Right atrium auricular region (tissue), 2 donors: ENCODE data around the gene DPF3. TPM values are rescaled to one million over a fixed set of nuclear protein-coding genes. Genes with fewer than 3 reads are reported as not detected.

Experiments used
- DNase-seq: peaks from one replicate; pipeline ENCODE4 v3.0.0-alpha.2; 2019; ENCODE audit warnings: low spot score
- H3K27ac ChIP-seq, 2 donors: fragments of 200-600 bp; sonication (generic); 1 replicate in 1 of 2; 2 replicates in 1 of 2; pipeline ENCODE4 v1.5.1; 2016 to 2019
- H3K27me3 ChIP-seq, 2 donors: fragments of 200-600 bp; sonication (generic); one replicate each; pipeline versions ENCODE4 v1.5.1 to v1.6.0; 2017 to 2019
- H3K36me3 ChIP-seq: fragments of 200-600 bp; sonication (generic); one replicate; pipeline ENCODE4 v1.5.1; 2016
- H3K4me1 ChIP-seq, 2 donors: fragments of 200-600 bp; sonication (generic); one replicate each; pipeline versions ENCODE4 v1.5.1 to v1.6.0; 2017 to 2019
- H3K4me3 ChIP-seq, 2 donors: fragments of 200-600 bp; sonication (generic); 1 replicate in 1 of 2; 2 replicates in 1 of 2; pipeline ENCODE4 v1.5.1; 2017 to 2019; ENCODE audit warnings: mild to moderate bottlenecking in 1 of 2, moderate library complexity in 1 of 2
- H3K9me3 ChIP-seq, 2 donors: fragments of 200-600 bp; sonication (generic); one replicate each; pipeline ENCODE4 v1.5.1; 2019
- total RNA-seq, 2 donors: library from RNA; depleted of rRNA; stranded (reverse); fragments of >200 nt; gene quantifications; one replicate each; pipeline ENCODE4 v1.1.0, GENCODE V29; 2016
- TF ChIP-seq, protein P1 (sequence below), 2 donors: fragments of 200-600 bp; sonication (generic); IDR thresholded peaks; one replicate each; pipeline ENCODE4 v1.5.1; 2019; ENCODE audit warnings: antibody characterized with exemption in 2 of 2

Gene DPF3
- total RNA-seq, 2 donors from 2014 or later = 14.7 to 26.6 TPM

DNA sequence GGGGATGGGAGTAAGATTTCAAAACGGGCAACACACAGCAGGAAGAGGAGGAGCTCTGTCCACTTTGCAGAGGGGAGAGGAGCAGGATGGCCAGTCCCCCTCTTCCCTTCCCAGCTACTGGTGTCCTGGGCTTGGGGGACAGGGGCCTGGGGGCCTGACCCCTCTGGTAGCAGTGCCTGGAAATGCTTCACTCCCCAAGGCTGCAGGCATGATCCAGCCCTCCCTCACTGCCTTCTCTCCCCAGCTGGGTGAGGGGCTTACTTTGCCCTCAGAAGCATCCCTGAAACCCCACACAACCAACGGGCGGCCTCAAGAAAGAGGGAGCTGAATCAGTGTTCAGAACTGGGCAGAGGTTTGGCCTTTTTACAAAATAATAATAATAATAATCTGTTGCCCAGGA lies 279.5 kb downstream of the DPF3 start:
- TF ChIP-seq, protein P1, sequence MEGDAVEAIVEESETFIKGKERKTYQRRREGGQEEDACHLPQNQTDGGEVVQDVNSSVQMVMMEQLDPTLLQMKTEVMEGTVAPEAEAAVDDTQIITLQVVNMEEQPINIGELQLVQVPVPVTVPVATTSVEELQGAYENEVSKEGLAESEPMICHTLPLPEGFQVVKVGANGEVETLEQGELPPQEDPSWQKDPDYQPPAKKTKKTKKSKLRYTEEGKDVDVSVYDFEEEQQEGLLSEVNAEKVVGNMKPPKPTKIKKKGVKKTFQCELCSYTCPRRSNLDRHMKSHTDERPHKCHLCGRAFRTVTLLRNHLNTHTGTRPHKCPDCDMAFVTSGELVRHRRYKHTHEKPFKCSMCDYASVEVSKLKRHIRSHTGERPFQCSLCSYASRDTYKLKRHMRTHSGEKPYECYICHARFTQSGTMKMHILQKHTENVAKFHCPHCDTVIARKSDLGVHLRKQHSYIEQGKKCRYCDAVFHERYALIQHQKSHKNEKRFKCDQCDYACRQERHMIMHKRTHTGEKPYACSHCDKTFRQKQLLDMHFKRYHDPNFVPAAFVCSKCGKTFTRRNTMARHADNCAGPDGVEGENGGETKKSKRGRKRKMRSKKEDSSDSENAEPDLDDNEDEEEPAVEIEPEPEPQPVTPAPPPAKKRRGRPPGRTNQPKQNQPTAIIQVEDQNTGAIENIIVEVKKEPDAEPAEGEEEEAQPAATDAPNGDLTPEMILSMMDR (IDR thresholded peaks at IDR 0.05) = no peak

DNA sequence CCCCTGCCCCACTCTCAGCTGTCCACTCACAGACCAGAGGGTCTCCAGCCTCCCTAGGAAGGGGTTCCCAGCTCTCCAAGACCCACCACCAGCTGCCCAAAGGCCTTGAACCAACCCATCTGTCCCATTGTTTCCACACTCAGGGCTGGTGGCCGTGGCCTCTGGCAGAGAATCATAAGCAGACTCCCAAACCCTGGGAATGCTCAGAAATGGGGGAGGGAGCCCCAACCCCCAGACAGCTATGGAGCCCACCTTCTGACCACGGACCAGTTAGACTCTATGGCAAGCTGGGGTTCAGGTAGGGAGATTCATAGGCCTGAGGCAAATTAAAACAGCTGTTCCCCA lies 280.0 kb downstream of the DPF3 start:
- Histone ChIP-seq H3K36me3 (no peaks in the 10 kb centered on the region), H3K27me3 (no peaks in the 10 kb centered on the region), H3K9me3 (no peaks in the 10 kb centered on the region), H3K4me1 (peaks cover 0 to 57% of the 10 kb centered on the region in 2 donors), H3K4me3 (no peak overlapping the region), H3K27ac (peak overlapping the region; percentile 58 to 81)
- TF ChIP-seq, protein P1 (IDR thresholded peaks at IDR 0.05) = no peak
- DNase-seq = peak; percentile 54

More for the DNA sequence above, 279.5 kb downstream of the DPF3 start:
- Histone ChIP-seq H3K27ac (peak overlapping the region in 1 of 2 donors; percentile 81), H3K9me3 (no peaks in the 10 kb centered on the region), H3K27me3 (no peaks in the 10 kb centered on the region), H3K4me3 (no peak overlapping the region), H3K36me3 (no peaks in the 10 kb centered on the region), H3K4me1 (peaks cover 0 to 61% of the 10 kb centered on the region in 2 donors)
- peak; percentile 47 for DNase-seq

DNA sequence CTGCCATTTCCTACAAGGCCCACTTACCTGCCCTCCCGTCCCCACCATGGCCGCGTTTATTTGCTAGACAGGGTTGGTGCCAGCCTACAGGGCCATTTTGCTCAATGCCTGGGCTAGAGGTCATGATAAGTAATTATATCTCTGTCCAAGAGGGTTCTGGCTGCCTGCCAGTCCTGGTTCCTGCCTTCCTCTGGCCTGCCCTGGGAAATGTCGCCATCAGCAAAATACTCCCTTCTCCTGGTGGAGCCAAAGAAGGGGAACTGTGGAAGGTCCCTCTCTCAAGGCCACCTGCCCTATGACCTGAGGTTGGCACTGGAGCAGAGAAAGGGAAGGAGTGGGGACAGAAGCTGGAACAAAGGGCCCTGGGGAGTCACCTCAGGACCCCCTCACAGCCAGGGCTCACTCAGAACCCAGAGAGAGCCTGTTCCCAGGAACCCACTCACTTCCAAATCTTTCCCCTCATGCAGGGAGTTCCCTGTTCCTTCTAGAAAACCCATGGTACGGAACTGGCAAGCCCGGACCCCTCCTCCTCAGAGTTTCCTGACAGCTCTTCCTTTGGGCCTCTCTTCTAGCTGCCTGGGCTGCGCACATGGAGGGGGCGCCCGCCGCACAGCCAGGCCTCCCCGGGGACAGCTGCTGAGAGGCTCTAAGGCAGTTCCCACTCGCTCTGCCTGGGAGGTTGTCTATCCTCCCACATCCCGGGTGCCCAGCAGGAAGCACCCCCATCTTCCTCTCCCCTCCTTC lies 280.5 kb downstream of the DPF3 start:
- Histone ChIP-seq H3K4me3 (no peak overlapping the region), H3K4me1 (peaks cover 0 to 51% of the 10 kb centered on the region in 2 donors), H3K36me3 (no peaks in the 10 kb centered on the region), H3K9me3 (no peaks in the 10 kb centered on the region), H3K27ac (peak overlapping the region; percentile 58 to 81), H3K27me3 (no peaks in the 10 kb centered on the region)
- TF ChIP-seq, protein P1 (IDR thresholded peaks at IDR 0.05) = no peak
- peak; percentile 68 for DNase-seq

DNA sequence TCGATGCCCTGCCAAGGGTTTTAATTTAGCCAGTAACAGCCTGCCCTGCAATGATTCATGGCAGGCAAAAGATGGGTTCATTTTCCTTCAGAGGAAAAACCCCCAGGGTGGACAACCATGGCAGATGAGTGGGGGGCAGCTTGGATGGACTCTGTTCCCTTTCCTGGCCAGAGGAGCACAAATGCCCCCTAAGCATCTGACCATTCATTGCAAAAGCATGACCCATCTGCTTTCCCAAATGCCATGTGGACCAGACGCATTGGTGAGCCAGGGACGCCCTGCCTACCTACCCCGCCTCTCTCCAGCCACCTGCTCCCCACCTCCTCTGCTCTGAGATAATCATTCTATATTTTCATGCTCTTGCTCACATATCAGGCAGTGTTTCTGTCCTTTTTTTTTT lies 281.9 kb downstream of the DPF3 start:
- H3K27me3 ChIP-seq = no peaks in the 10 kb centered on the region
- no peaks in the 10 kb centered on the region for H3K9me3 ChIP-seq
- H3K4me3 ChIP-seq = no peak overlapping the region
- no peak for DNase-seq
- H3K4me1 ChIP-seq = peaks cover 0 to 38% of the 10 kb centered on the region in 2 donors
- no peak overlapping the region for H3K27ac ChIP-seq
- TF ChIP-seq, protein P1 (IDR thresholded peaks at IDR 0.05) = no peak
- no peaks in the 10 kb centered on the region for H3K36me3 ChIP-seq

DNA sequence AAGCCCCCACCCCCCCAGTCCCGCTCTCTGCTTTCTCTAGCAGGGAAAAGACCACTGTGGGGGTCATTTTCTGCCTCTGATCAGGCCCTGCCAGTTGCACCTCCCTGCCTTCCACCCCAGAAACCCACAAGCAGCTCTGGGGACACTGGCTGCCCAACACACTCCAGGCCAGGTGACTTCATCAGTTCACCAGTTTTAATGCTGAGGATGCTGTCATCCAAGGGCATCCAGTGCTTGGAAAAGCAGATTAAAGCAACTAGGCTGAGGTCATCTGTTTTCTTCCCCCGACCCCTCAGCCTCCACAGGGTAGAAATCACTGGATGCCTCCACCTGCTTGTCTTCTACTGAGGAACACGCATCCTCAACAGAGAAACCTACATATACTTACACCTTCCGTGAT lies 282.4 kb downstream of the DPF3 start:
- H3K4me3 ChIP-seq = no peak overlapping the region
- no peaks in the 10 kb centered on the region for H3K36me3 ChIP-seq
- no peaks in the 10 kb centered on the region for H3K9me3 ChIP-seq
- no peak for DNase-seq
- no peaks in the 10 kb centered on the region for H3K27me3 ChIP-seq
- TF ChIP-seq, protein P1 (IDR thresholded peaks at IDR 0.05) = no peak
- H3K27ac ChIP-seq = no peak overlapping the region
- H3K4me1 ChIP-seq = peaks cover 0 to 32% of the 10 kb centered on the region in 2 donors

DNA sequence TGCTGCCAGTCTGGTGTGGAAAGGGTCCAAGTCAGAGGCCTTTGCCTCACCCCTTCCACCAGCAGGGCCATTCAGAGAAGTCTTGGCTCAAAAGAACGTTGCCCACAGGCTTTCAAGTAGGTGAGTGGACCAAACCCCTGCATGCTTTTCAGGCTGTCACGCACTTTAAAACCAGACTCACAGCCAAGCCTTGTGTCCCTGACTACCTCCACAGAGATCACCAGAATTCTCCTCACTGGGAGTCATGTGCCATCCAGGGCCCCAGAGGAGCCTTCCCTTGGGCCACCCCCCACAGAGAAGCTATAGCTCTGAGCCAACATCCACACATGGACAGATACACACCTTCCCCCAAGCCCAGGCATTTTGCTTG lies 283.1 kb downstream of the DPF3 start:
- Histone ChIP-seq H3K36me3 (no peaks in the 10 kb centered on the region), H3K27me3 (no peaks in the 10 kb centered on the region), H3K27ac (no peak overlapping the region), H3K9me3 (no peaks in the 10 kb centered on the region), H3K4me1 (peaks cover 0 to 26% of the 10 kb centered on the region in 2 donors), H3K4me3 (no peak overlapping the region)
- TF ChIP-seq, protein P1 (IDR thresholded peaks at IDR 0.05) = no peak
- DNase-seq = peak; percentile 54
